Measurements from ENCODE around the gene DIAPH3. TPM values are rescaled to one million over a fixed set of nuclear protein-coding genes. Genes with fewer than 3 reads are reported as not detected.

DIAPH3 gene
- total and polyA plus RNA-seq, 4 experiments from 2014 or later = 0.03 TPM; not detected in 3

DNA sequence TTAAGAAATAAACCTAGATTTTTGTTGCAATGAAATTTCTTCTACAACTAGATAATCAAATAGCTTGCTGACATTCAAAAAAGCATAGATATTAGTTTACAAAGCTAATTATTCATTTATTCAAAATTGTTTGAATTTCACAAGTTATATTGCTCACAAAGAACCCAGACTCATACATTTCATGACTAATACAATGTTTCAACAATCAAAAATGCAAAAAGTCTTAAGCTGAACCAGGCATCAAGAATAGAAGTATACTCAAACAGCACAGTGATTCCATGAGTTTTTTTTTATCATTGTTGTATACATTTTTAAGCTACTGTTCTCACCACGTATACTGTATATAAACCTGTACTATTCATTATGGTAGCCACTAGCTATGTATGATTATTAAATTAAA, 51.0 kb downstream of the DIAPH3 start:
- H3K36me3 ChIP-seq (ENCODE audit: insufficient read depth, low read length) = no peaks in the 10 kb centered on the region
- H3K9me3 ChIP-seq (ENCODE audit: control insufficient read depth in 1 of 2, low read length in 2 of 2) = no peaks in the 10 kb centered on the region
- H3K4me3 Mint-ChIP-seq = no peak overlapping the region
- H3K4me1 ChIP-seq (ENCODE audit: insufficient read depth, low read length) = no peaks in the 10 kb centered on the region
- H3K9me3 Mint-ChIP-seq = peaks cover 4 to 15% (median 11%) of the 10 kb centered on the region in 8 donors
- H3K27me3 Mint-ChIP-seq = no peaks in the 10 kb centered on the region
- CTCF ChIA-PET (ENCODE audit: partially characterized antibody) = interaction anchor here (1.6 kb wide), 1 partner anchor 11 kb away, joined by 6 read pairs; no protein-coding TSS in a partner anchor
- POLR2A ChIA-PET (ENCODE audit: partially characterized antibody) = no interaction called here
- intact Hi-C loops (cut with micrococcal nuclease) = no loop called here
- no peaks in the 10 kb centered on the region for H3K27me3 ChIP-seq (ENCODE audit: insufficient read depth, low read length)
- H3K27ac ChIP-seq (ENCODE audit: low read depth, low read length) = no peak overlapping the region
- DNase-seq = no peak
- no peaks in the 10 kb centered on the region for H3K4me1 Mint-ChIP-seq
- H3K27ac Mint-ChIP-seq = no peak overlapping the region
- no peaks in the 10 kb centered on the region for H3K36me3 Mint-ChIP-seq
- H3K4me3 ChIP-seq (ENCODE audit: low read length in 2 of 2) = no peak overlapping the region

DNA sequence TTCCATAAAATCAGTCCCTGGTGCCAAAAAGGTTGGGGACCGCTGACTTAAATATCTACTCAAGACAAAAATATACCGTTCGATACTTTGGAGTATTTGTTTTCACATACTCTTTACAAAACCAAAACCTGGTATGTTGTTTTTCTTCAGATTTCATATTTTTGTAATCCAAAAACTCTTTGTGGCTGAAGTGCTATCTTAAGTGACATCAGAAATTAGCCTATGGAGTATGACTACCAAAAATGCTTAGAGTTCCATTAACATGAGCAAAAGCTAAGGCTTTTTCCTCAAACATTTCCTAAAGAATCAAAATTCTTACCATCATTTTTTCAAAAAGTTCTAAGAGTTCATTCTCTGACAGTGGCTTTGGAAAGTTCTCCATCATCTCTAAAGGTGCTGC, 52.0 kb downstream of the DIAPH3 start:
- H3K27ac Mint-ChIP-seq = no peak overlapping the region
- intact Hi-C loops (cut with micrococcal nuclease) = no loop called here
- no peaks in the 10 kb centered on the region for H3K27me3 Mint-ChIP-seq
- Histone ChIP-seq H3K4me3 (ENCODE audit: low read length in 2 of 2) (no peak overlapping the region), H3K9me3 (ENCODE audit: control insufficient read depth in 1 of 2, low read length in 2 of 2) (no peaks in the 10 kb centered on the region), H3K27ac (ENCODE audit: low read depth, low read length) (no peak overlapping the region), H3K36me3 (ENCODE audit: insufficient read depth, low read length) (no peaks in the 10 kb centered on the region), H3K27me3 (ENCODE audit: insufficient read depth, low read length) (no peaks in the 10 kb centered on the region), H3K4me1 (ENCODE audit: insufficient read depth, low read length) (no peaks in the 10 kb centered on the region)
- H3K4me1 Mint-ChIP-seq = no peaks in the 10 kb centered on the region
- CTCF ChIA-PET (ENCODE audit: partially characterized antibody) = no interaction called here
- H3K36me3 Mint-ChIP-seq = no peaks in the 10 kb centered on the region
- POLR2A ChIA-PET (ENCODE audit: partially characterized antibody) = no interaction called here
- no peak for DNase-seq
- H3K4me3 Mint-ChIP-seq = no peak overlapping the region
- H3K9me3 Mint-ChIP-seq = peaks cover 4 to 15% (median 11%) of the 10 kb centered on the region in 8 donors

DNA sequence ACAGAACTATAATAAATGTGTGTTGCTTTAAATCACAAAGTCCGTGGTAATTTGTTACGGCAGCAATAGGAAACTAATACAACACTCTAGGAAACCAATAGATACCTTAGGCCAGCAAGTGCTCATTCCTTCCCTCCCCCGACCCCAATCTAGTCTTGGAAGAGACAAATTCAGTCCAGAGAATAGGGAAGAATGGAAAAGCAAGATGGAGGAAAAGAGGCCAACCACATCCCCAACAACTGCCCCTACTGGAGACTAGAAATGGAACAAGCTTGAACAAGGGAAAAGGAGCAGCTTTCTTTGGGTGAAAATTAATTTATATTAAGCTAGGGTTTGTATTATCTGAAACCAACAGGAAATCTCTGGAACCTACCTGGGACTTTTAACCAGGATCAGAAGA, 54.4 kb downstream of the DIAPH3 start:
- Mint-ChIP-seq H3K4me3 (no peak overlapping the region), H3K4me1 (peaks cover 0 to 2% (median 0%) of the 10 kb centered on the region in 4 donors), H3K27ac (no peak overlapping the region), H3K9me3 (peaks cover 2 to 11% (median 5%) of the 10 kb centered on the region in 8 donors), H3K27me3 (no peaks in the 10 kb centered on the region), H3K36me3 (no peaks in the 10 kb centered on the region)
- CTCF ChIA-PET (ENCODE audit: partially characterized antibody) = interaction anchor here (0.8 kb wide), 1 partner anchor 16 kb away, joined by 4 read pairs; no protein-coding TSS in a partner anchor
- no peak for DNase-seq
- intact Hi-C loops (cut with micrococcal nuclease) = no loop called here
- Histone ChIP-seq H3K36me3 (ENCODE audit: insufficient read depth, low read length) (no peaks in the 10 kb centered on the region), H3K4me3 (ENCODE audit: low read length in 2 of 2) (no peak overlapping the region), H3K9me3 (ENCODE audit: control insufficient read depth in 1 of 2, low read length in 2 of 2) (no peaks in the 10 kb centered on the region), H3K4me1 (ENCODE audit: insufficient read depth, low read length) (no peaks in the 10 kb centered on the region), H3K27me3 (ENCODE audit: insufficient read depth, low read length) (no peaks in the 10 kb centered on the region), H3K27ac (ENCODE audit: low read depth, low read length) (no peak overlapping the region)
- POLR2A ChIA-PET (ENCODE audit: partially characterized antibody) = no interaction called here

DNA sequence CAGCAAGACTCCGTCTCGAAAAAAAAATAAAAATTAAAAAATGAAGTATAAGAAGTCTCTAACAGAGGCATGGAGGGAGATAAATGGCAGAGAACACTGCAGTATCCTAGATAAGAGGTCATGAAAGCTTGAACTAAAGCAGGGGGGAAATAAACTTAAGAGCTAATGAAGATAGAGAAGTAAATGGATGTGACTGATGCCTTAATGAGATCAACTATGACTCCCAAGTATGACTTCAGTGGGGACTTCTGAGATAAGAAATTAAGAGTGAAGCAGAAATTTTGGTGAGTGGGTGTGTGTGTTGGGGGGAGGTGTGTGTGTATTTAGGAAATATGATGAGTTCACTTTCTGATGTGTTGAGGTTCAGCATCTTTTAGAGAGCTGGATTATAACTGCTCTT, 55.1 kb downstream of the DIAPH3 start:
- peaks cover 0 to 4% (median 2%) of the 10 kb centered on the region in 8 donors for H3K9me3 Mint-ChIP-seq
- ChIA-PET CTCF (ENCODE audit: partially characterized antibody) (no interaction called here), POLR2A (ENCODE audit: partially characterized antibody) (no interaction called here)
- H3K36me3 ChIP-seq (ENCODE audit: insufficient read depth, low read length) = no peaks in the 10 kb centered on the region
- no peaks in the 10 kb centered on the region for H3K27me3 Mint-ChIP-seq
- H3K4me1 Mint-ChIP-seq = peaks cover 0 to 2% (median 0%) of the 10 kb centered on the region in 4 donors
- intact Hi-C loops (cut with micrococcal nuclease) = no loop called here
- no peaks in the 10 kb centered on the region for H3K27me3 ChIP-seq (ENCODE audit: insufficient read depth, low read length)
- H3K4me3 Mint-ChIP-seq = no peak overlapping the region
- no peak overlapping the region for H3K27ac ChIP-seq (ENCODE audit: low read depth, low read length)
- no peaks in the 10 kb centered on the region for H3K9me3 ChIP-seq (ENCODE audit: control insufficient read depth in 1 of 2, low read length in 2 of 2)
- H3K4me3 ChIP-seq (ENCODE audit: low read length in 2 of 2) = no peak overlapping the region
- no peaks in the 10 kb centered on the region for H3K4me1 ChIP-seq (ENCODE audit: insufficient read depth, low read length)
- no peak for DNase-seq
- no peaks in the 10 kb centered on the region for H3K36me3 Mint-ChIP-seq
- H3K27ac Mint-ChIP-seq = no peak overlapping the region

DNA sequence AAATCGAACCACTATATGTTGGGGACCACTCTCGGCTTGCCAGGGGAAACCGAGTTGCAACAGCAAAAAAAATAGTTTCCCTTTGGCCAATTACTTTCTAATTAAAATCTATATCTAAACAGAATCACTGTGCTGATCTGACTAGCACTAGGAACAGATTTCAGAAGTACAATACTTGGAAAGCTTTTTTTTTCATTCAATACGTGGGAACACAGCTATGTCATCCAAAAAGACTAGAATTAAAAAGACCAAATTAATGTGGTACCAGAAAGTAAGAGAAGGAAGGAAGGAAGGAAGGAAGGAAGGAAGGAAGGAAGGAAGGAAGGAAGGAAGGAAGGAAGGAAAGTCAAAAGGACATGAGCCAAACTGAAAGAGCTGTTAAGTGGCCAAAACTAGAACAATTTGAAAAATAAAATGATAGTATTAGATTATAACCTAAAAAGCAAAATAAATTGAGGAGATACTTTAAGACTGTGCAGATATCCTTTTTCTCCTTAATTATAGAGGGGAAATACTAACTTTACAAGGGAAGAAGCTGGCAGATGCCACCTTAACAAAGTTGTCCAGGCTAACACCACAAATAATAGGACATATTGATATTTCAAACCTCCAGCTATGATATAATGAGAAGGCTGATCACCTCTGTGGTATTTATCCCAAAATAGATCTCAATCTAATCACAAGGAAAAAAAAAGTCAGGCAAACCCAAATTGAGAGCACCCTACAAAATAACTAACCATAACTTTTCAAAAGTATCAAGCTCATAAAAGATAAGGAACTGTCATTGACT, 63.9 kb downstream of the DIAPH3 start:
- Histone ChIP-seq H3K36me3 (ENCODE audit: insufficient read depth, low read length) (no peaks in the 10 kb centered on the region), H3K4me3 (ENCODE audit: low read length in 2 of 2) (no peak overlapping the region), H3K27ac (ENCODE audit: low read depth, low read length) (no peak overlapping the region), H3K27me3 (ENCODE audit: insufficient read depth, low read length) (no peaks in the 10 kb centered on the region), H3K4me1 (ENCODE audit: insufficient read depth, low read length) (no peaks in the 10 kb centered on the region), H3K9me3 (ENCODE audit: control insufficient read depth in 1 of 2, low read length in 2 of 2) (no peaks in the 10 kb centered on the region)
- H3K9me3 Mint-ChIP-seq = peaks cover 0 to 1% (median 0%) of the 10 kb centered on the region in 8 donors
- no peaks in the 10 kb centered on the region for H3K36me3 Mint-ChIP-seq
- no peaks in the 10 kb centered on the region for H3K27me3 Mint-ChIP-seq
- H3K4me1 Mint-ChIP-seq = peaks cover 0 to 2% (median 0%) of the 10 kb centered on the region in 4 donors
- H3K27ac Mint-ChIP-seq = no peak overlapping the region
- ChIA-PET CTCF (ENCODE audit: partially characterized antibody) (no interaction called here), POLR2A (ENCODE audit: partially characterized antibody) (no interaction called here)
- no peak for DNase-seq
- intact Hi-C loops (cut with micrococcal nuclease) = no loop called here
- H3K4me3 Mint-ChIP-seq = no peak overlapping the region

DNA sequence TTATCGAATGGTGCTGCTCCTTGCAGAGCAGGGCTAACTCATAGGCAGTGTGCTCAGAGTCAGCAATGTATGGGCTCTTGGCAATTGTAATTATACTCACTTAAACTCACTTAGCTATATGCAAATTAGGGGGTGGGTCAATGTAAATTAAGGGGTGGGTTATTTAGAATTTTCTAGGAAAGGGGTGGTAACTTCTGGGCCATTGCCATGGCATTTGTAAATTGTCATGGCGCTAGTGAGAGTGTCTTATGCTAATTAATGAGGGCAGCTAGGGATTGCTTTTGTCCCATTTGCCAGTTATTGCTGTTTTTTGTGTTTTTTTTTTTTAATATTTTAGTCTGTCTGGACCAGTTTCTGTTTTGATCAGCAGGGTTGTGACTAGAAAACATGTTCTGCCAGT, 68.4 kb downstream of the DIAPH3 start:
- intact Hi-C loops (cut with micrococcal nuclease) = no loop called here
- no peak overlapping the region for H3K4me3 Mint-ChIP-seq
- no peaks in the 10 kb centered on the region for H3K9me3 Mint-ChIP-seq
- Histone ChIP-seq H3K9me3 (ENCODE audit: control insufficient read depth in 1 of 2, low read length in 2 of 2) (no peaks in the 10 kb centered on the region), H3K27ac (ENCODE audit: low read depth, low read length) (no peak overlapping the region), H3K4me1 (ENCODE audit: insufficient read depth, low read length) (no peaks in the 10 kb centered on the region), H3K36me3 (ENCODE audit: insufficient read depth, low read length) (no peaks in the 10 kb centered on the region), H3K27me3 (ENCODE audit: insufficient read depth, low read length) (no peaks in the 10 kb centered on the region), H3K4me3 (ENCODE audit: low read length in 2 of 2) (no peak overlapping the region)
- ChIA-PET POLR2A (ENCODE audit: partially characterized antibody) (no interaction called here), CTCF (ENCODE audit: partially characterized antibody) (no interaction called here)
- H3K4me1 Mint-ChIP-seq = peaks cover 0 to 2% (median 0%) of the 10 kb centered on the region in 4 donors
- peak overlapping the region in 1 of 7 donors; percentile 6 for H3K27ac Mint-ChIP-seq
- no peaks in the 10 kb centered on the region for H3K27me3 Mint-ChIP-seq
- no peaks in the 10 kb centered on the region for H3K36me3 Mint-ChIP-seq
- no peak for DNase-seq

DNA sequence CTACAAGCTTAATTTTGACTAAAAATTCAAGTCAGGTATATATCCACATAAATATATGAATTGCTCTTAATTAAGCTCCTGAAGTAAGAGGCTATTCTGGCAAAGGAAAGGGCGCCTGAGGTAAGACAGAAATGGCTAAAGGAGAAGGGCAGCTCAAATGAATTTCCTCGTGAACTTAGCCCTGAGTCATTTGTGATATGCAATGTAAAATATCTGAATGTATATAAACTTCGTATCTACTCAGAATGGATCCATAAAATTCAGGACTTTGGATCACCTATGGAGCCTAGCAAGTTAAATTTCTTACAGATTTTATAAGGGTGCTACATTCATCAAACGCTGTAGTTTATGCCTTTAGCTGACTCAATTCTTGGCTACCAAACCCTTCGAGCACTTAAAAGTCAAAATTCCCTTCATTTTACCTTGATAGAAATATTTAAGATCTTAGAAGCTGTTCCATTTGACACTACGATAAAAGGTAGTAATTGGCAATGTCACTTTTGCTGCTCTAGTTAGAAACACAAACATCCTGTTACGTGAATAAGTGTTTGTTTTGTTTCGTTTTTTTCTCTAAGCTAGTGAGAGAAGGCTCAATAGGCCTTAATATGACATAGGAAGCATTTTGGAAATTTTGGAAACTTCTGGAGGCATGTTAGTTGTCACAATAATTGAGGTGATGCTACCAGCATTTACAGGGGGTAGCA, 69.2 kb downstream of the DIAPH3 start:
- H3K9me3 Mint-ChIP-seq = no peaks in the 10 kb centered on the region
- Histone ChIP-seq H3K27ac (ENCODE audit: low read depth, low read length) (no peak overlapping the region), H3K9me3 (ENCODE audit: control insufficient read depth in 1 of 2, low read length in 2 of 2) (no peaks in the 10 kb centered on the region), H3K4me1 (ENCODE audit: insufficient read depth, low read length) (no peaks in the 10 kb centered on the region), H3K4me3 (ENCODE audit: low read length in 2 of 2) (no peak overlapping the region), H3K36me3 (ENCODE audit: insufficient read depth, low read length) (no peaks in the 10 kb centered on the region), H3K27me3 (ENCODE audit: insufficient read depth, low read length) (no peaks in the 10 kb centered on the region)
- H3K4me1 Mint-ChIP-seq = peaks cover 0 to 2% (median 0%) of the 10 kb centered on the region in 4 donors
- POLR2A ChIA-PET (ENCODE audit: partially characterized antibody) = no interaction called here
- no peaks in the 10 kb centered on the region for H3K27me3 Mint-ChIP-seq
- H3K4me3 Mint-ChIP-seq = no peak overlapping the region
- DNase-seq = no peak
- H3K36me3 Mint-ChIP-seq = no peaks in the 10 kb centered on the region
- no peak overlapping the region for H3K27ac Mint-ChIP-seq
- intact Hi-C loops (cut with micrococcal nuclease) = no loop called here
- CTCF ChIA-PET (ENCODE audit: partially characterized antibody) = no interaction called here

Measured in CD4-positive, alpha-beta memory T cell (primary cell).